IPS-NIHi7 (cell line): ENCODE results near the gene POLR1G.
A peak's percentile ranks its signal among the peaks of the same experiment; 100 is the strongest.
"Not testable (repeated sequence)": the region's sequence is repeated elsewhere in the genome, so short reads cannot be mapped to it uniquely, and the experiment has no call there.

Source experiments
- DNase-seq: peaks from one replicate; pipeline ENCODE4 v3.0.0; 2012; ENCODE audit warnings: mixed read lengths; ENCODE audit errors: extremely low spot score

The POLR1G gene

GRCh38 chr19:45400192-45400591 is 6.3 kb upstream of the POLR1G start:
- no peak for DNase-seq

- no peak for DNase-seq
Observed at GRCh38 chr19:45401815-45402214, 4.6 kb upstream of the POLR1G start.

DNA sequence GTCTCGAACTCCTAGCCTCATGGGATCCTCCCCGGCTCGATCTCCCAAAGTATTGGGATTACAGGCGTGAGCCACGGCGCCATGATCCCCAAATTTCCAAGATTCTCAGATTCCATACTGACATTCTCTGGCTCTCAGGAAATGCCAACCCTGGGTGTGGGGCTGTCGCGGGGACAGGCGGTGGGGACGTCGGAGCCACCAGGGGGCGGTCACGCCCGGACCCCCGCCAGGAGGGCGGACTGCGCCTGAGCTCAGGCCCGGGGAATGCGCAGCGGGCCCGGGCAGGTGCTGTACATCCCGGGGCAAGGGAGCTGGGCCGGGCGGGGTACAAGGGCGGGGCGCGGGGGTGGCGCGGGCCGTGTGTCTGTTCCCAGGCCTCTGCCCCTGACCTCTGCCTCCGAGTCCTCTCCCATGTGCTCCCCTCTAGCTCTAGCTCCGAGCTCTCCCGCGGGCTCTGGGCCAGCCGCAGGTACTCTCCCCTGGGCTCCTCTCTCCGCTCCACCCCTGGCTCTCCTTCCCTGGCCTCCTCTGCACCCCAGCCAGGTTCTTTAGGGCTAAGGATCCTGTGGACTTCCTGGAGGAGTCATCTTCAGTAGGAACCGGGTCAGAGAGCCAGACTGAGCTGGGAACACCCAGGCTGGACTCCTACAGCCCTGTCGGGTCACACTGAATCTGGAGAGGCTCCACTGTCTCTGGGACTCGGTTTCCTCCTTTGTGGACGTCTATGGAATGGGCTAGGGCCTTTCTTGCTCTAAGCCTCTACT is 4.0 kb upstream of the POLR1G start:
- DNase-seq: peak; percentile 81

- DNase-seq: no peak
Observed at GRCh38 chr19:45403272-45403671, 3.2 kb upstream of the POLR1G start.

DNA sequence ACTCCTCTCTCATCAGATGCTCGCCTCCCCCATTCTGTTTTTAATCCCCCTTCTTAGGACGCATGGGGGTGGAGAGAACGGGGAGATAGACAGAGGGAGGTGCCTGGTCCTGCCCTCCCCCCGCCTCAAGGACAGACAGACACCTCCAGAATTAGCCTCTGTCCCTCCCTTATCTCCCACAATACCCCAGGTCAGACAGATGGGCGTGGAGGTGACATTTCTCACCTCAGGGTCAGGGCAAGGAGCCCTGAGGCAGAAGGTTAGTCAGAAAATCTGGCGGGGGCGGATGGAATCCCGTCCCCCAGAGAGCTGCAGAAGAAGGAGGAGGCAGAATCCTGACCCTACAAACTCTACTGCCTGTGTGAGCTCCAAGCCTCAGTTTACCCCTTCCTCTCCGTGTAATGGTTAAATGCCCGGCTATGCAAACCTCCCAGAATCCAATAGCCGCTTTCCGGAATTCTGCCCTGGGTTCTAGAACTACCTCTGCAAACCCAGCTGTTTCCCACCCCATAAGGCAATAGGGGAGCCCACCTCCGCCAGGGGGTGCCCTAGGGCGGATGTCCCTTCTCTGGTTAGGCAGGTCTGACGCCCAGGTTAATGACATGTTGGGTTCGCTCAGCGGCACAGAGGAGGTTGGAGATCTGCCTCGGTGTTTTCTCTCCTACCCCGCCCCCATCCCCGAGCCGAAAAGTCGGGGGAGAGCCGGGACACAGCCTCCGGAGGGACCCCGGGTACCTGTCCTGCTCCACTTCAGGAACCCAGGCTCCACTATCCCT is 2.5 kb upstream of the POLR1G start:
- peak; percentile 66 for DNase-seq

GRCh38 chr19:45404557-45405434 is 1.6 kb upstream of the POLR1G start, which contains the start of gene PPP1R13L:
PPP1R13L (minus strand) TSS chr19:45405069; CDS start chr19:45398318, 6,751 bp downstream.
- peak; percentile 88 for DNase-seq

GRCh38 chr19:45405435-45406225 is 814 bp upstream of the POLR1G start:
- peak; percentile 81 for DNase-seq

DNA sequence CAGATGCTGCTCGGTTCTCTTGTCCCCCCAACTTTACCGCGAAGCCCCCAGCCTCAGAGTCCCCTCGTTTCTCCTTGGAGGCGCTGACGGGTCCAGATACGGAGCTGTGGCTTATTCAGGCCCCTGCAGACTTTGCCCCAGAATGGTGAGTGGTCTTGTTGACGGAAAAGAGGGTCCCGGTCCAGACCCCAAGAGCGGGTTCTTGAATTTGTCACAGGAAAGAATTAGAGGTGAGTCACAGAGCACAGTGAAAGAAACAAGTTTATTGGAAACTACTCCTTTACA is 589 bp downstream of the POLR1G start:
- no peak for DNase-seq

DNA sequence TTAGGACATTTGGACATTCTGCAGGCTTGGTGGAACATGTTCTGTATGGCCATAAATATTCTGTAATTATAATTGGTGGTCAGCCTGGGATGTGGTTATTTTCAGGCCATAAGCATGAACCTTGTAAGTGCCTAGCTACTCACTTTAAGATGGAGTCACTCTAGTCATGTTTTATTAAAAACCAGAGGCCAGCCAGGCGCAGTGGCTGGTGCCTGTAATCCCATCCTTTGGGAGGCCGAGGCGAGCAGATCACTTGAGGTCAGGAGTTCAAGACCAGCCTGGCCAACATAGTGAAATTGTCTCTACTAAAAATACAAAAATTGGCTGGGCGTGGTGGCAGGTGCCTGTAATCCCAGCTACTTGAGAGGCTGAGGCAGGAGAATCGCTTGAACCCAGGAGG is 1.1 kb downstream of the POLR1G start:
- not testable (repeated sequence) for DNase-seq

DNA sequence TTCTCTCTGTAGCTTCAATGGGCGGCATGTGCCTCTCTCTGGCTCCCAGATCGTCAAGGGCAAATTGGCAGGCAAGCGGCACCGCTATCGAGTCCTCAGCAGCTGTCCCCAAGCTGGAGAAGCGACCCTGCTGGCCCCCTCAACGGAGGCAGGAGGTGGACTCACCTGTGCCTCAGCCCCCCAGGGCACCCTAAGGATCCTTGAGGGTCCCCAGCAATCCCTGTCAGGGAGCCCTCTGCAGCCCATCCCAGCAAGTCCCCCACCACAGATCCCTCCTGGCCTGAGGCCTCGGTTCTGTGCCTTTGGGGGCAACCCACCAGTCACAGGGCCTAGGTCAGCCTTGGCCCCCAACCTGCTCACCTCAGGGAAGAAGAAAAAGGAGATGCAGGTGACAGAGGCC is 1.7 kb downstream of the POLR1G start:
- DNase-seq: no peak

GRCh38 chr19:45408830-45409556 is 2.5 kb downstream of the POLR1G start:
- DNase-seq: no peak

GRCh38 chr19:45409557-45409920 is 3.1 kb downstream of the POLR1G start:
- DNase-seq: no peak

DNA sequence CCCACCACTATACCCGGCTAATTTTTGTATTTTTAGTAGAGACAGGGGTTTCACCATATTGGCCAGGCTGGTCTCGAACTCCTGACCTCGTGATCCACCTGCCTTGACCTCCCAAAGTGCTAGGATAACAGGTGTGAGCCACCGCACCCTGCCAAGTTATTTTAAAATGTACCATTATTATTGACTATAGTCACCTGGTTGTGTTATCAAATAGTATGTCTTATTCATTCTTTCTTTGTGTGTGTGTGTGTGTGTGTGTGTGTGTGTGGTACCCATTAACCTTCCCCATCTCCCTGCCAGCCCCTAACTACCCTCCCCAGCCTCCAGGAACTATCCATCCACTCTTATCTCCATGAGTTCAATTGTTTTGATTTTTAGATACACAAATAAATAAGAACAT is 3.9 kb downstream of the POLR1G start:
- not testable (repeated sequence) for DNase-seq

DNA sequence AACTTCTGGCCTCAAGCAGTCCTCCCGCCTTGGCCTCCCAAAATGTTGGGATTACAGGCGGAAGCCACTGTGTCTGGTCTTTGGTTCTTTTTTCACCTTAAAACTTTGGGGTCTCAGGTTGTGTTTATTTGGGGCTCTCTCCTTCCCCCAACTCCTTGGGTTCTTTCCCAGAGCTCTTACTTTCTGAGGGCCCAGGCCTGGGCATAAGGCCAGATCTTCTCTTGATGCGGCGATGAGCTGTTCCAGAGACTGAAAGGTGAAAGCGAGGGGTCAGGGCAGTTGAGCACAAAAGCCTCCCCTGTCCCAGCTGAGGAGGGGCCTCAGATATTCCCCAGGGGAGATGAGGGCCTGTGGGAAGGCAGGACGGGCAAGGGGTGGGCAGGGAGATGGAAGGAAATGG is 7.1 kb downstream of the POLR1G start:
- no peak for DNase-seq

GRCh38 chr19:45414468-45414867 is 8.0 kb downstream of the POLR1G start:
- DNase-seq: no peak

DNA sequence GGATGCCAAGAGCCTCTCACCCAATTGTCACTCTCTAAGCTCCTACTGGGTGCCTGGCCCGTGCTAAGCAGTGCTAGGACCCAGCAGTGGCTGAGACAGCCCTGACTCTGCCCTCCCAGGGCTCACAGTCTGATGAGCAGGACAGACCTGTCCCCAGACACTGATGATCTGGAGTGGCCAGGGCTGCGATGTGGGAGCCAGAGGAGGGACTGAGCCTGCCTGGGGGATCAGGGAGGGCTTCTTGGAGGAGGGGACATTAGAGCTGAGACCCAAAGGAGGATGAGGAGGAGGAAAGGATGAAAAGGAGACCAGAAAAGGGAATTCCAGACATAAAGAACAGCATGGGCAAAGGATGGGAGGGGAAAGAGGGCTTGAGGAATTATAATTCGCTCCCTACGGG is 10.7 kb downstream of the POLR1G start:
- DNase-seq: no peak

DNA sequence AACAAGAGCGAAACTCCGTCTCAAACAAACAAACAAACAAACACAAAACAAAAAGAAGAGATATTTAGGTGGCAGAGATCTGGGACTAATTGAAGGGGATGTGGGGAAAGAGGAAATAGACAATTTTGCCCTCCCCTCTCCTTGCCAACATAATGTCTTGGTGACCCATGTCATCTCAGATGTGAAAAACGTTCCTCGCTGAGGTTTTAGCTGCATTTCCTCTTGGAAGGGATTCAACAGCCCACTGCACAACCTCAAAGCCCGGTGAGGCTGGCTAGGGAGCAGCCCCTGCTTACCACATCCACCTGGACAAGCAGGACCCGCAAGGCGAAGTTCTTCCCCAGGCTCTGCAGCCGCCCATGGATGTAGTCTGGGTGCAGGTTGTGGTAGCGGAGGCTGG is 12.4 kb downstream of the POLR1G start:
- no peak for DNase-seq

- DNase-seq: no peak
Observed at GRCh38 chr19:45419396-45419795, 13.0 kb downstream of the POLR1G start.

GRCh38 chr19:45419895-45420294 is 13.5 kb downstream of the POLR1G start:
- no peak for DNase-seq

DNA sequence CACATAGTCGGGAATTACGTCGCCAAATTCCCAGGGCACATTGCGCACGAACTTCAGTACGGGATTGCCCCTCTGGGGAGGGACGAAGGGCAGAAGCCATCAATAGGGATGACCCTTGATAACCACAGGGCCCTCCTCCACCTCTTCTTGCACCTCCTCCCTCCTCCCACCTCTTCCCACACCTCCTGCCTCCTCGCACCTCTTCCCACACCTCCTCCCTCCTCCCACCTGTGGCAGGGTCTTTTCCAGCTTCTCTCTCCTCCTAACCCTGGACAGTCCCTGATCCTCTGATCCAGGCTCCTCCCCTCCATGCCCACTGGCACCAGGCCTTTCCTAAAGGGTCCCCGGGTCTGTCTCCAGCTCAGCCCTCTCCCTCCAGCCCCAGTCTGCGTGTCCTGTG is 13.9 kb downstream of the POLR1G start:
- DNase-seq: no peak

GRCh38 chr19:45420871-45421270 is 14.4 kb downstream of the POLR1G start:
- no peak for DNase-seq
